GM19043 (cell line): ENCODE measurements around the gene DENND1B.
"Not testable (repeated sequence)": the region's sequence is repeated elsewhere in the genome, so short reads cannot be mapped to it uniquely, and the experiment has no call there.

Source experiments
- ATAC-seq: cut with Tn5 transposase; IDR thresholded peaks from one replicate; pipeline ENCODE4 v1.9.1; 2021; ENCODE audit warnings: low read depth; ENCODE audit not compliant: unreplicated experiment

DENND1B gene

DNA sequence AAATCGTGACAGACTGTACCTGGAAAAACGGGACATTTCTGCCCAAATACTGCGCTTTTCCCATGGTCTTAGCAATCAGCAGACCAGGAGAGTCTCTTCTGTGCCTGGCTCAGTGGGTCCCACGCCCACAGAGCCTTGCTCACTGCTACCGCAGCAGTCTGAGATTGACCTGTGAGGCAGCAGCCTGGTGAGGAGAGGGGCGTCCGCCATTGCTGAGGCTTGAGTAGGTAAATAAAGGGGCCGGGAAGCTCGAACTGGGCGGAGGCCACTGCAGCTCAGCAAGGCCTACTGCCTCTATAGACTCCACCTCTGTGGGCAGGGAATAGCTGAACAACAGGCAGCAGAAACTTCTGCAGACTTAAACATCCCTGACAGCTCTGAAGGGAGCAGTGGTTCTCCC is 203.1 kb downstream of the DENND1B start:
- ATAC-seq, result no peak

DNA sequence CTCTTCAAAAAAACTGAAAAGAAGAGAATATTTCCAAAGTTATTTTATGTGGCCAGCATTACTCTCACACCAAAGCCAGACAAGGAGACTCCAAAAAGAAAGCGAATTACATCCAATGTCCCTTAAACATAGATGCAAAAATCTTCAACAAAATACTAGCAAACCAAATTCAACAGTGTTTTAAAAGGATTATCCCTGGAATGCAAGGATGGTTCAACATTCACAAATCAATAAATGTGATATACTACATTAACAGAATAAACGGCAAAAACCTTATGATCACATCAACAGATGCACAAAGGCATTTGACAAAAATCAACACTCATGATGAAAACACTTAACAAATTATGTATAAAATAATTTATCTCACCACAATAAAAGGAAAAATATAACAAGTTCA is 207.8 kb downstream of the DENND1B start:
- no peak for ATAC-seq

DNA sequence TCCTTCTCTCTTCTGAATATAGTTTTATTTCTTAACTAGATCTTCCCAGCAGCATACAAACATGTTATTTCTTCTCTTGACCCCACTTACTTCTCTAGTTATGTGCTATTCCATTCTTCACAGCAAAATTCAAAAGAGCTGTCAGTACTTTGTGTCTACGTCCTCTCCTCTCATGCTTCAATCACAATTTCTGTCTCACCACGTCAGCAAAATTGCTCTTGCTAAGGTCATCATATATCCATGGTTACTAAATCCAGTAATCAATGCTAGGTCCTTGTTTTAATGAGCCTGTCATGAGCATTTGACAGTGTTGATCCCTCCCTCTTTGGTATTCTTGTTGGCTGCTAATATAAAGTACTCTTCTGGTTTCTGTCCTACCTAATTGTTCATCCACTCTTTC is 214.2 kb downstream of the DENND1B start:
- no peak for ATAC-seq

DNA sequence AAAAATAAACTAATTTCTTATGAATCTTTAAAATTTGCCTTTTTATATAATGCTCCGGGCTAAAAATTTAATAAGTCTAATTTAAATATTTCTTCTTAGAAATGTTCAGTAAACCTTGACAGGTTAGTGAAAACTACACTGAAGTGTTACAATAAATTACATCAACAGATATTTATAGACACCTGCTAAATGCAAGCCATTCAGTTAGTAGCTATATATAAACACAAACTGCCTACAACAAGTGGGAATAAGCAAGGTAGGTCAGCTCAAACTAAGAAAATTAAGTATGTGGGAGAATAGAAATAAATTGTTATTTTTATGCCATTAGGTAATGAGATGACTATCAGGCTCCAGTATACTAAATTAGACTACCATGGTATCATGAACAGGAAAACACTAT is 215.6 kb downstream of the DENND1B start:
- ATAC-seq, result no peak

DNA sequence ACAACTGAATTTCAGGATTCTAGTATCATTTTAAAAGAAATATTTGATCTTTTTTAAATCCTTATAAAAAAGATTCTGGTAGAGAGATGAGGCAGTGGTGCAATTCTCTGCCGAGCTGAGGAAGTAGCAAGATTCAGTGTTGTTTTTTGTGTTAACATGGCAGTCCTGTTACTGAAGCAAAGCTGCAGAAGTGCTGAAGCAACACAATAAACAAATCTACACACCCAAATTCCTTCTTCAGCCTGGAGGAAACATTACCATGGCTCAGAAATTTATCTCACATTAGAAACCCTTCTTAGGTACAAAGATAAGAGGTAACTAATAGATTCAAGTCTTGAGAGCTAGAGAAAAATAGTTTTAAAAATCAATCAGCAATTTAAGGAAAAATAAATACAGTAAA is 216.0 kb downstream of the DENND1B start:
- ATAC-seq, result no peak

DNA sequence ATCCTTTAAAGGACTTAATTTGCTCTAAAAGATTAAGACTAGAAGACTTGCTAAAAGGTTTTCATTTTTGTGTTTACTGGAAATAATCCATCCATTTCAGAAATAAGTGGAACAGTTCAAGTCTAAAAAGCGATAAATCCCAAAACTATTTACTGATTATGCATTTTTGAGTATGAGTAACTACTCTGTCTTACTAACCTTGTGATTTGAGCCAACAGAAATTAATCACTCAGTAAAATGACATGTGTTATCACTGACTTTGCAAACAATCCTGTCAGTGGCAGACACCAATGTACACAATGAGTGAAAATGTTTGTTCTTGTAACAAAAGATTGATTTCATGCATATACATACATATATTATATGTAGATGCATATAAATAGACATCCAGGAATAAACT is 218.0 kb downstream of the DENND1B start:
- no peak for ATAC-seq

DNA sequence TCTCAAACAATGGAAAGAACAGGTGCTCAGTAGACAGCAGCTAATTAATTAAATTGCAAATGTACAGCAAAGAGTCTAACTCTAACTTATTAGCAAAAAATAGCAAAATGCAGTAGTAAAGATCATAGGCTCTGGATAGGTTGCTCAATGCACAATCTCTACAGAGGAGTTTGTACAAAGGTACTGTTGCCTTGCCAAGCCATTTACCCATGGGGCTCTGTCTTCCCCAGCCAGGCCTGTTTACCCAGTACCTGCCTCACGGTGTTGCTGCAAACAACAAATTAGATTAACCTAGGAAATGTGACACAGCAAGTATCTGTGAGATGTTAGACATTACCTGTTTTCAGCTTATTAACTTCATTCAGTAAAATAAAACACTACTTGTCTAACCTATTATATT is 222.0 kb downstream of the DENND1B start:
- ATAC-seq, result no peak

DNA sequence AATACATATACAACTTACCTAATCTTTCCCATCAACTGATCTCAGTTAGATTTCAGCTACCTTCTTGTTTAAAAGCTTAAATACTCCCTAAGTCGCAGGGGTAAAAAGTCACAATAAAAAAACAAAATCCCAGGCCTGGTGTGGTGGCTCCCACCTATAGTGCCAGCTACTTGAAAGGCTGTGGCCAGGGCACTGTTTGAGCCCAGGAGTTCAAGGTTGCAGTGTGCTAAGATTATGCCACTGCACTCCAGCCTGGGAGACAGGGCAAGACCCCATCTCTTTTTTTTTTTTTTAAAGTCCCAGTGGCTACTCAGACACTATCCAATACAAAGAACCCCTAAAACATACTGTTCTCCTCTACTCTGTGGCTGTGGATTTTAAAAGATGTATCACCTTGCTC is 228.3 kb downstream of the DENND1B start:
- no peak for ATAC-seq

DNA sequence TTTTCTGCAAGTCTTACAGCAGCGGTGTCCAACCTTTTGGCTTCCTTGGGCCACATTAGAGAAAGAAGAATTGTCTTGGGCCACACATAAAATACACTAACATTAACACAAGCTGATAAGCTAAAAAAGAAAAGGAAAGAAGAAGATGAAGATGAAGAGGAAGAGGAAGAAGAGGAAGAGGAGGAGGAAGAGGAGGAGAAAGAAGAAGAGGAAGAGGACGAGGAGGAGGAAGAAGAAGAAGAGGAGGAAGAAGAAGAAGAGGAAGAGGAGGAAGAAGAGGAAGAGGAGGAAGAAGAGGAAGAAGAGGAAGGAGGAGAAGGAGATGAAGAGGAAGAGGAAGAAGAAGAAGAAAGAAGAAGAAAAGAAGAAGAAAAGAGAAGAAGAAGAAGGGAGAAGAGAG is 230.7 kb downstream of the DENND1B start:
- ATAC-seq, result no peak

DNA sequence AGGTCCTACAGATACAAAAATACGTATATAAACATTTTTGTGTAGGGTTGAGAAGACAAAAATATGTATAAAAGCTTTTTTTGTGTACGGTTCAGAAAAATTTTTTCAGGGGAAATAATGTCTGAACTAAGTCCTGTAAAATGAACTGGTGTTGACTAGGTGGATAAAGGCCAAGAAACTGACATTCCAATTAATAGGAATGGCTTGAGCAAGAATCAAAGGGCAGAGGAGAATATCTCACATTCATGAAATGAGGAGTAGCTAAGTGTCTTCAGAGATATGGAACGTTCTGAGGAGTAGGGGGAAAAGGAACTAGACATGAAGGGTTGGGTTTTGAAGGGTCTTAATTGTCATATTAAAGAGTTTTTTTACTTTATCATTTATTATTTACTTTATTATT is 231.2 kb downstream of the DENND1B start:
- ATAC-seq, result no peak

DNA sequence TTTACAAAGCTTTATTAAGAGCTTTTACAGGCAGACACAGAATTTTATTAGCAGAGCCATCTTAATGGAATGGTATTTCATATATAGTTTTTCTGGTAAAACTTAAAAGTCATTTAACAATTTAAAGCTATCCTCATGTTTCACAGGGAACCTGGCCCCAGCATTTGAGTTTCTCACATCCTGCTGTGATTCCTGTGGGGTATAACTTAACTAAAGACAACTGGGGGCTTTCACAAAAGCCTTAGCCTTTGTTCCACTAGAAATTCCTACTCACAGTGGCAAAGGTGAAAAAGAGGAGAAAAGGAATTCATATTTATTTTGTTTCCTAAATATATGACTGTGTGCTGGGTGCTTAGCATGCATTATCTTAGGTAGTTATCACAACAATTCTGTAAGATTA is 233.9 kb downstream of the DENND1B start:
- no peak for ATAC-seq

DNA sequence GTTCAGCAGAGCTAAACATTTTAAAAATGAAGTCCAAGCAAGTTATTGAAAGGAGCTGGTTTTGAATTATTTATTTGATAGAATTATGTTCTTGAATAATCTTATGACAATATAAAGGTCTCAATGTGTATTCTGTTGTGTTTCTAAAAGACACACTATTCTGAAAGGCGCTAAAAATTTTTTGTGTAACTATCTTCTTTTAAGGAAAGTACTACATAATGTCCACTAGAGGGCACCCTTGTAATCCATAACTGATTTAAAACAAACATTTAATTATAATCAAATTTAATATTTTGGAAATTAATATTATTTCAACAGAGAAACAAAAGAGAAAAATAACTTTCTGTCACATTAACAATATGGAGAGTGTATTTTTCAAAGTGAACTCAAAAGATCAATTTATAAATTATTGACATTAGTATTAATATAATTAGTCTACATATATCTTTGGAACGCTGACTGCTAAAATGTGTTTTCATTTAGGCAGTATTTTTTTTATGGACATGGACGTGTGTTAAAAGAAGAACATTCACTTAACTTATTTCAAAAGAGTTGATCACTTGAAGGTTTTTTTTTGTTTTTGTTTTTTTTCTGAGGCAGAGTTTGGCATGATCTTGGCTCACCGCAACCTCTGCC is 248.4 kb downstream of the DENND1B start:
- ATAC-seq, result no peak

DNA sequence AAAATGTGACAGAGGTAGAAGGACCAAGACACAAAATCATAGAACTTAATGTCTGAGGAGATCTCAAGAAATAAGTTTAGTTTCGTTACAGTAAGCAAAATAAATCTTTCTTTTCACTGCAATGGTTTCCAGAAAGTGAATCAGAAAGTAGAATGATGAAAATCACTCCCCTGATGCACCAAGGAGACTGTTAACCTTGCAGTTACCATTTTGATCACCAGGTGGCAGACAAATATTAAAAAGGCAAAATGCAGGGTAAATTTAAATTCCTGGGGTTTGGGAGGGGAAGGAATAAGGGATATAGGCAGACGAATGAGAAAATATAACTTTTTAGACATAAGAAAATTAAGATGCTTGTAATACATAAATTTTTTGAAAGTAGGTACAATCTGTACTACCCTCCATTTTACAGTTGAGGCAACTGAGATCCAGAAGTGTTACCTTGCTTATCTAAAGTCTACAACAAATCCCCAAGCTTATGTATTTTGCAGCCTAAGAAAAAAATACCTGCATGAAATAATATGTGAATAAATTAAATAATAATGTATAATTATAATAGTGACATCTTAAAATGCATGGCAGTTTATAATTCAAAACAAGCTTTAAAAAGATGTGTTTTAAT is 254.1 kb downstream of the DENND1B start:
- ATAC-seq, result peak; percentile 65

DNA sequence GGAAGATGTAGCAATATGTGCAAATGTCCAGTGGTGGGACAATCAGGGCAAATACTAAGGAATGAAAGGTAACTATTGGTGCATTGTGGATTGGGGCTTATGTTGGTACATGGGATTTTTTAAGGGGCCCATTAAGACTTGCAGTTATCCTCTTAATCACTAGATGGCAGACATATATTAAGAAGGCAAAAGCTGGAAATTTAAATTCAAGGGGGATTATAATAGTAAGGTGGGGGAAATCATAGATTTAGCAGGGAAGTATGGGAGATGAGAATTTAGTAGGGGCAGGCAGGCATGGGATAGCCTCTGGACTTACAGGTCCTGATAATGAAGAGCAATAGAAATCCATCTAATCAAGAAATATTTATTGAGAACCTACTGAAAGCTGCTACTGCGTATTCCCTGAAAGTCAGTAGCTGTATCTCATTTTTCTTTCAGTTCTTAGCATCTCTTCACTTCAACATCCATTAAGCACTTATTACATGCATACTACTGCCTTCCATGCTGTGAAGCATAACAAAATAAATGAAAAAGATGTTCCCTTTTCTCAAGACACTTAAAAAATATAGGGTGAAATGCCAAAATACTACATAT is 255.4 kb downstream of the DENND1B start:
- ATAC-seq, result no peak

DNA sequence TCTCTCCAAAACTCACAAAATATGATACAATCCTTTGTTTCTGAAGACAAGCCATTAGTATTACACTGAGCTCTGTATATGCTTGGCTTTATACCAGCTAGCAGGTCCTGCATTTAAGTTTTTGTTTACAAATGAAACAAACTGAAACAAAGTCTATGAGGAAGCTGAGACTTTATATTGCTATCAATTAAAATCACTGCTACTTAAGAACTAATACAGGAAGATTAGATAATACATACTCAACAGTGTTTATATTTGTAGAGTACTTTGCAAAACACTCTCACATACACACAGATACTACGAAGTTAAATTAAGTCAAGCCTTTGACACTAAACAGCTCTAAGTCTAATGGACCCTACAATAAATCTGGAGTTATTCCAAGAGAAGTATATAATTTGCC is 259.9 kb downstream of the DENND1B start:
- ATAC-seq, result no peak

DNA sequence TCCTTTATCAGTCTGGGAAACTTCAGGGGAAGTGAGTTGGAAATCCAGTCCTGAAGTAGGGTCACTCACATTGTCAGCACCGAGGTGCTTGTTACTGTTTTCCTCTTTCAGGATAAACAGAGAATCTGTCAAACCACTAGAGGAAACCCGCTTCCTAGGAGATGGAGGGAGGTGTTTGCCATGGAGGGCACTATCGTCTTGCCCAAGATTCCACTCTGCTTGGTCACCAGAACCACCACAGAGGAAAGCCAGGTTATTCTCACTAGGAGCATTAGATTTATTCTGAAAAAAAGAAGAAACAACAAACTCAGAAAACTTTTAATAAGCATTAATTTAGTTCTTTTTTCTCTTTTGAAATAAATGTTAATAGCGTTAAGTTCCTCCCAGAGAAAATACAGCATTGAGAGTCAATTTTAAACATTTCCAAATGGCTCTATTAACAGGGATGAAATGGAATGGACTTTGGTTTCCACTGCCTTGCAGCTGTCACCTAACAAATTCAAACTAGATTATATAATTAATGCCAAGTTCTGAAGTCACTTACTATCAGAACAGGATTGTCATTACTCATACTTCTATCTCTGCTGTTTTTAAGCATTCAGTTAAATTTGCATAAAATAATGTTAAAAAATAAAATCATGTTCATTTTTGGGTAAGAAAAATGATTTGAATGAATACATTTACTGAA is 264.4 kb downstream of the DENND1B start:
- no peak for ATAC-seq

DNA sequence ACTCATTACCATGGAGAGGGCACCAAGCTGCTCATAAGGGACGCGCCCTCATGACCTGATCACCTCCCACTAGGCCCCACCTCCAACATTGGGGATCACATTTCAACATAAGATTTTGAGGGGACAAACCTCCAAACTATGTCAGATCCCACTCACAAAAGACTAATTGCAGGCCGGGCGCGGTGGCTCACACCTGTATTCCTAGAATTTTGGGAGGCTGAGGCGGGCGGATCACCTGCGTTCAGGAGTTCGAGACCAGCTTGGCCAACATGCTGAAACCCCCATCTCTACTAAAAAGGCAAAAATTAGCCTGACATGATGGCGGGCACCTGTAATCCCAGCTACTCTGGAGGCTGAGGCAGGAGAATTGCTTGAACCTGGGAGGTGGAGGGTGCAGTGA is 278.6 kb downstream of the DENND1B start:
- ATAC-seq, result no peak

DNA sequence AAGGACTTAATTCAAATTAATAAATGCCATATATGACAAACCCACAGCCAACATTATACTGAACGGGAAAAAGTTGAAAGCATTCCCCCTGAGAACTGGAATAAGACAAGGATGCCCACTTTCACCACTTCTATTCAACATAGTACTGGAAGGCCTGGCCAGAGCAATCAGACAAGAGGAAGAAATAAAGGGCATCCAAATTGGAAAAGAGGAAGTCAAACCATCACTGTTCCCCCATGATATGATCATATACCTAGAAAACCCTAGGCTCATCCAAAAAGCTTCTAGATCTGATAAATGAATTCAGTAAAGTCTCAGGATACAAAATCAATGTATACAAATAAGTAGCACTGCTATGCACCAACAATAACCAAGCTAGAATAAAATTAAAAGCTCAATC is 283.8 kb downstream of the DENND1B start:
- not testable (repeated sequence) for ATAC-seq

DNA sequence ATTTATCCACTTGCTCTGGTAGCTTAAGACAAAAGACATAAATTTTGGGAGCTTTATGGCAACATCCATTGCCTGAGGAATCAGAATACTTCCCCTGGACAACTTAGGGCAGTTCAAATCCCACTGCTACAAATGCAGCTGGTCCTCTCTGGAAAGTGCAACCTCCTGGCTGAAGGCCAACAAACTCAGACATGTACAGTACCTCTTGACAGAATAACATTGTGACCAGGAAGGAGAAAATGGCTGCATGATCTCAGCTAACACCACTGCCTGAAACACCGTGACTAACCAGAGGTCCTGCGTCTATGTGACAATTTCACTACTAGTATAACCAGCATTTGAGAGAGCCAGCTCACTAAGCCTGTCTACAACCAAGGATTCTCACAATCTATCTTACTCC is 288.3 kb downstream of the DENND1B start:
- ATAC-seq, result no peak

DNA sequence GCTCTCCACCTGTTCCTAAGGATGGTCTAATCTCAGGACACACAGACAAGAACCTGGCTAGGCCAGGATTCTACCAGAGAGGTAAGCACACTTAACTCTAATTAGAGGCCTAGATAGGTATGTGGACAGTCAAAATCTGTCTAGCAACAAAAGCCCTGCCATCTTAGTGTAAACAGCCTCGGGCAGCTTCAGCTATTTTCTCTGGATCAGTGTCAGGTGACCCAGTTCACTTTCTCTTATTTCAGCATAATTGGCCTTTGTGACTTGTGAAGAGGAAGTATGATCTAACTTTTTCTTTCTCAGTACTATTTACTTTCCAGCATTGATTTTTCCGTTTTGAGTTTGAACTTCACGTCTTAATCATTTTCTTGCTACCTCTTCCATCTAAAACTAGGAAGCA is 289.5 kb downstream of the DENND1B start:
- ATAC-seq, result no peak

DNA sequence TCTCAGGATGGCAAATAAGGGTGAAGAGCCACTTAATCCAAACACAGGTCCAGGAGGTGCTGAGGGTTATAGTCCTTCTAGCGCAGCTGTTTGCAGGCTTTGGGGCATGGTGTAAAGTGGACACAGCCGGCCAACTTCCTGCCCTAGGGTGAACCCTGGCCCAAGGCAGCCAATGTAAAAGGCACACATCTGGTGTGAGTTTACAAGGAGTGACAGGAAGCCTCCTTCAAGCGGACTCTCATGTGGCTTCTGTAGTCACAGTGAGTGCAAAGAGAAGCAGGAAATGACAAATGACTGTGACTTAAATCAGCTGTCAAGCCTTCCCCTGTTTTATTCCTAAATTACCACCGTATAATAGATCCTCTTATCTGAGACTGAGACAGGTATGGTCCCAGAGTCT is 294.2 kb downstream of the DENND1B start:
- no peak for ATAC-seq

DNA sequence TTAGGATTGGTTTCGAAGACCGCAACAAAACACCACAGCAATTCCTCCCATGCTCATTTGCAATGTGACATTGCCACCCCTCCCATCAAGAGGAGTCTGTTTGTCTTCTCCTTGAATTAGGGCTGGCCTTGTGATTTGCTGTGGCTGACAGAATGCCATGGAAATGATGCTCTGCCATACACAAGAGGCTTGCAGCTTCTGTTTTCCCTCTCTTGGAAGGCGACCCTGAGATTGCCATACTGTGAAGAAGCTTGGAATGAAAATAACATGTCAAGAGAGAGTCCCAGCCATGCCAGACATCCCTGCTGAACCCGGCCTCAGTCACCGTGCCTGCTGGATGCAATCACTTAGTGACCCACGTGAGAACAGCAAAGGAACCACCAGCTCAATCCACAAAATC is 294.8 kb downstream of the DENND1B start:
- ATAC-seq, result no peak
